Right lobe of liver (tissue), 4 donors: ENCODE results near the gene APLF.

Experiments used
- CTCF ChIP-seq, 4 donors: fragments of 200-600 bp in 3 of 4; fragments of 450-650 bp in 1 of 4; IDR thresholded peaks; one replicate each; pipeline versions ENCODE4 v1.5.1 to v1.8.0; 2016 to 2022; ENCODE audit warnings: antibody characterized with exemption in 4 of 4, mild to moderate bottlenecking in 2 of 4
- POLR2A ChIP-seq: fragments of 450-650 bp; IDR thresholded peaks from one replicate; pipeline ENCODE4 v1.6.1; 2017; ENCODE audit warnings: antibody characterized with exemption, mild to moderate bottlenecking
- donor health status: DM: no; HTN: no; CAD: no.
- donor health status: DM: no; HTN: no; CAD: no.
- donor health status: DM: no; HTN: yes; CAD: no.

GRCh38 chr2:68565273-68565672 is 97.9 kb downstream of the APLF start:
- TF ChIP-seq CTCF (IDR thresholded peaks at IDR 0.05) (no peak), POLR2A (no peak)
